GM23338 (cell line): ENCODE measurements around the gene HCAR2. TPM values are rescaled to one million over a fixed set of nuclear protein-coding genes. Genes with fewer than 3 reads are reported as not detected.
"Not testable (repeated sequence)": the region's sequence is repeated elsewhere in the genome, so short reads cannot be mapped to it uniquely, and the experiment has no call there.

Source experiments
- ATAC-seq: fragments of 200-7000 bp; cut with Tn5 transposase; 3 replicates; pipeline ENCODE4 v1.9.1; 2020
- DNase-seq: peaks from one replicate; pipeline ENCODE4 v3.0.0-alpha.2; 2015; ENCODE audit warnings: low spot score
- H2AFZ ChIP-seq: fragments of 200-600 bp; sonication (generic); 2 replicates; pipeline ENCODE4 v1.8.0; 2016; ENCODE audit warnings: antibody characterized with exemption, mild to moderate bottlenecking, moderate library complexity
- H3F3A ChIP-seq: fragments of 200-600 bp; sonication (generic); replicated peaks from 2 replicates; pipeline ENCODE4 v1.8.0; 2017; ENCODE audit warnings: antibody characterized with exemption, mixed run types, low read depth
- H3K27ac ChIP-seq: fragments of 200-600 bp; sonication (generic); 2 replicates; pipeline ENCODE4 v1.6.1; 2016; ENCODE audit warnings: low read depth
- H3K27me3 ChIP-seq: fragments of 200-600 bp; sonication (generic); 2 replicates; pipeline ENCODE4 v1.8.0; 2016; ENCODE audit warnings: mild to moderate bottlenecking, mixed run types, moderate library complexity; ENCODE audit not compliant: insufficient read depth
- H3K36me3 ChIP-seq: fragments of 200-600 bp; sonication (generic); 2 replicates; pipeline ENCODE4 v1.8.0; 2016; ENCODE audit warnings: mild to moderate bottlenecking; ENCODE audit not compliant: insufficient read depth
- H3K4me1 ChIP-seq: fragments of 200-600 bp; sonication (generic); 2 replicates; pipeline ENCODE4 v1.8.0; 2016; ENCODE audit warnings: mild to moderate bottlenecking, moderate library complexity; ENCODE audit not compliant: insufficient read depth
- H3K4me2 ChIP-seq: fragments of 200-600 bp; sonication (generic); 2 replicates; pipeline ENCODE4 v1.7.1; 2017; ENCODE audit warnings: mixed run types
- H3K4me3 ChIP-seq: fragments of 200-600 bp; sonication (generic); 2 replicates; pipeline ENCODE4 v1.6.1; 2016; ENCODE audit warnings: mixed run types
- H3K79me2 ChIP-seq: fragments of 200-600 bp; sonication (generic); replicated peaks from 2 replicates; pipeline ENCODE4 v1.8.0; 2017; ENCODE audit warnings: mild to moderate bottlenecking; ENCODE audit not compliant: insufficient read depth
- H3K9me2 ChIP-seq: fragments of 200-600 bp; sonication (generic); 2 replicates; pipeline ENCODE4 v1.8.0; 2017; ENCODE audit not compliant: insufficient read depth
- H4K20me1 ChIP-seq: fragments of 200-600 bp; sonication (generic); replicated peaks from 2 replicates; pipeline ENCODE4 v1.8.0; 2017; ENCODE audit warnings: mild to moderate bottlenecking; ENCODE audit not compliant: insufficient read depth
- H3K27ac Mint-ChIP-seq: 2 replicates; pipeline ENCODE4 v1.8.0; 2020; ENCODE audit warnings: inconsistent platforms, mild to moderate bottlenecking, moderate library complexity, mixed read lengths
- H3K27me3 Mint-ChIP-seq: 3 replicates; pipeline ENCODE4 v1.8.0; 2022; ENCODE audit warnings: low read depth, mild to moderate bottlenecking, moderate library complexity, mixed read lengths, inconsistent platforms; ENCODE audit not compliant: insufficient read depth, poor library complexity
- H3K36me3 Mint-ChIP-seq: 3 replicates; pipeline ENCODE4 v1.8.0; 2021; ENCODE audit warnings: low read depth, mild to moderate bottlenecking, inconsistent platforms, moderate library complexity, mixed read lengths
- H3K4me1 Mint-ChIP-seq: 3 replicates; pipeline ENCODE4 v1.8.0; 2020; ENCODE audit warnings: mild to moderate bottlenecking, inconsistent platforms, mixed read lengths
- H3K4me3 Mint-ChIP-seq: 3 replicates; pipeline ENCODE4 v1.8.0; 2021; ENCODE audit warnings: moderate library complexity, mild to moderate bottlenecking, inconsistent platforms, mixed read lengths
- H3K9me3 Mint-ChIP-seq: 3 replicates; pipeline ENCODE4 v1.8.0; 2020; ENCODE audit warnings: moderate library complexity, mild to moderate bottlenecking, inconsistent platforms, mixed read lengths
- EZH2 ChIP-seq: fragments of 200-600 bp; sonication (generic); IDR thresholded peaks from one replicate; pipeline ENCODE4 v1.8.0; 2017; ENCODE audit warnings: antibody characterized with exemption, mild to moderate bottlenecking, low read depth; ENCODE audit not compliant: unreplicated experiment
- JUNB ChIP-seq: IDR thresholded peaks from one replicate; pipeline ENCODE4 v1.6.1; 2016; ENCODE audit warnings: antibody characterized with exemption; ENCODE audit not compliant: unreplicated experiment
- STAT1 ChIP-seq: IDR thresholded peaks from one replicate; pipeline ENCODE4 v1.6.1; 2016; ENCODE audit warnings: antibody characterized with exemption; ENCODE audit not compliant: unreplicated experiment
- ZNF331 ChIP-seq: fragments of 250-450 bp; sonication (Bioruptor Pico); IDR thresholded peaks from 2 replicates; pipeline ENCODE4 v1.5.0; 2020; ENCODE audit warnings: low read depth, mild to moderate bottlenecking, moderate library complexity
- polyA plus RNA-seq: library from polyadenylated mRNA; unstranded; fragments of >200 nt; fragmentation: Nextera tagmentation; extraction: Ambion mirVana; gene quantifications from 2 replicates; pipeline ENCODE4 v1.2.1, GENCODE V29; 2016
- total RNA-seq: library from RNA; depleted of rRNA; stranded (reverse); fragments of >200 nt; shearing (Covaris generic); gene quantifications from 2 replicates; pipeline ENCODE4 v1.2.3, GENCODE V29; 2014
- TF ChIP-seq, protein P1 (sequence below): IDR thresholded peaks from one replicate; pipeline ENCODE4 v1.6.1; 2018; ENCODE audit warnings: antibody characterized with exemption; ENCODE audit not compliant: unreplicated experiment
- TF ChIP-seq, protein P2 (sequence below): fragments of 250-450 bp; sonication (Bioruptor Pico); IDR thresholded peaks from 2 replicates; pipeline ENCODE4 v1.5.0; 2020; ENCODE audit warnings: mild to moderate bottlenecking, moderate library complexity

Gene HCAR2
- total and polyA plus RNA-seq, 2 experiments from 2014 or later: not detected

DNA sequence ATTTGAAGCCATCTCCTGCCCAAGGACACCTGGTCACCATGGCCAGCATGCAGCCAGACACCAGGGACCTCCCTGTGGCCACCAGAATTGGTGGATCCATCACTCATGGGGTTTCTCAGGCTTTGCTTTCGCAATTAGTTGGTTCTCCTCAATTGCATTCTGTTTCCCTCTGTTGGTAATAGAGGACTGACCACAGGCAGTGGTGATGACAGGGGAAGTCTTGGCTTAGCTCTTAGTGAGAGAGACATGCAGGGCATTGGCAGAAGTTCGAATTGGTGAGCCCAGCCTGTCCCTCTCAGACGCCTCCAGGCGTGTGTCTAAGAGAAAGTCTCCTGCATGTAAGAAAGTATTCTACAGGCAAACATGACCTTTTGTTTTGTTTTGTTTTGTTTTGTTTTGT, 21.3 kb downstream of the HCAR2 start:
- no peaks in the 10 kb centered on the region for H3K9me2 ChIP-seq
- peaks cover 7% of the 10 kb centered on the region for H3K27me3 Mint-ChIP-seq
- no peaks in the 10 kb centered on the region for H3K36me3 ChIP-seq
- DNase-seq: no peak
- TF ChIP-seq, protein P1, sequence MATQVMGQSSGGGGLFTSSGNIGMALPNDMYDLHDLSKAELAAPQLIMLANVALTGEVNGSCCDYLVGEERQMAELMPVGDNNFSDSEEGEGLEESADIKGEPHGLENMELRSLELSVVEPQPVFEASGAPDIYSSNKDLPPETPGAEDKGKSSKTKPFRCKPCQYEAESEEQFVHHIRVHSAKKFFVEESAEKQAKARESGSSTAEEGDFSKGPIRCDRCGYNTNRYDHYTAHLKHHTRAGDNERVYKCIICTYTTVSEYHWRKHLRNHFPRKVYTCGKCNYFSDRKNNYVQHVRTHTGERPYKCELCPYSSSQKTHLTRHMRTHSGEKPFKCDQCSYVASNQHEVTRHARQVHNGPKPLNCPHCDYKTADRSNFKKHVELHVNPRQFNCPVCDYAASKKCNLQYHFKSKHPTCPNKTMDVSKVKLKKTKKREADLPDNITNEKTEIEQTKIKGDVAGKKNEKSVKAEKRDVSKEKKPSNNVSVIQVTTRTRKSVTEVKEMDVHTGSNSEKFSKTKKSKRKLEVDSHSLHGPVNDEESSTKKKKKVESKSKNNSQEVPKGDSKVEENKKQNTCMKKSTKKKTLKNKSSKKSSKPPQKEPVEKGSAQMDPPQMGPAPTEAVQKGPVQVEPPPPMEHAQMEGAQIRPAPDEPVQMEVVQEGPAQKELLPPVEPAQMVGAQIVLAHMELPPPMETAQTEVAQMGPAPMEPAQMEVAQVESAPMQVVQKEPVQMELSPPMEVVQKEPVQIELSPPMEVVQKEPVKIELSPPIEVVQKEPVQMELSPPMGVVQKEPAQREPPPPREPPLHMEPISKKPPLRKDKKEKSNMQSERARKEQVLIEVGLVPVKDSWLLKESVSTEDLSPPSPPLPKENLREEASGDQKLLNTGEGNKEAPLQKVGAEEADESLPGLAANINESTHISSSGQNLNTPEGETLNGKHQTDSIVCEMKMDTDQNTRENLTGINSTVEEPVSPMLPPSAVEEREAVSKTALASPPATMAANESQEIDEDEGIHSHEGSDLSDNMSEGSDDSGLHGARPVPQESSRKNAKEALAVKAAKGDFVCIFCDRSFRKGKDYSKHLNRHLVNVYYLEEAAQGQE: no peak
- no peak for TF ChIP-seq EZH2
- TF ChIP-seq STAT1: no peak
- TF ChIP-seq, protein P2, sequence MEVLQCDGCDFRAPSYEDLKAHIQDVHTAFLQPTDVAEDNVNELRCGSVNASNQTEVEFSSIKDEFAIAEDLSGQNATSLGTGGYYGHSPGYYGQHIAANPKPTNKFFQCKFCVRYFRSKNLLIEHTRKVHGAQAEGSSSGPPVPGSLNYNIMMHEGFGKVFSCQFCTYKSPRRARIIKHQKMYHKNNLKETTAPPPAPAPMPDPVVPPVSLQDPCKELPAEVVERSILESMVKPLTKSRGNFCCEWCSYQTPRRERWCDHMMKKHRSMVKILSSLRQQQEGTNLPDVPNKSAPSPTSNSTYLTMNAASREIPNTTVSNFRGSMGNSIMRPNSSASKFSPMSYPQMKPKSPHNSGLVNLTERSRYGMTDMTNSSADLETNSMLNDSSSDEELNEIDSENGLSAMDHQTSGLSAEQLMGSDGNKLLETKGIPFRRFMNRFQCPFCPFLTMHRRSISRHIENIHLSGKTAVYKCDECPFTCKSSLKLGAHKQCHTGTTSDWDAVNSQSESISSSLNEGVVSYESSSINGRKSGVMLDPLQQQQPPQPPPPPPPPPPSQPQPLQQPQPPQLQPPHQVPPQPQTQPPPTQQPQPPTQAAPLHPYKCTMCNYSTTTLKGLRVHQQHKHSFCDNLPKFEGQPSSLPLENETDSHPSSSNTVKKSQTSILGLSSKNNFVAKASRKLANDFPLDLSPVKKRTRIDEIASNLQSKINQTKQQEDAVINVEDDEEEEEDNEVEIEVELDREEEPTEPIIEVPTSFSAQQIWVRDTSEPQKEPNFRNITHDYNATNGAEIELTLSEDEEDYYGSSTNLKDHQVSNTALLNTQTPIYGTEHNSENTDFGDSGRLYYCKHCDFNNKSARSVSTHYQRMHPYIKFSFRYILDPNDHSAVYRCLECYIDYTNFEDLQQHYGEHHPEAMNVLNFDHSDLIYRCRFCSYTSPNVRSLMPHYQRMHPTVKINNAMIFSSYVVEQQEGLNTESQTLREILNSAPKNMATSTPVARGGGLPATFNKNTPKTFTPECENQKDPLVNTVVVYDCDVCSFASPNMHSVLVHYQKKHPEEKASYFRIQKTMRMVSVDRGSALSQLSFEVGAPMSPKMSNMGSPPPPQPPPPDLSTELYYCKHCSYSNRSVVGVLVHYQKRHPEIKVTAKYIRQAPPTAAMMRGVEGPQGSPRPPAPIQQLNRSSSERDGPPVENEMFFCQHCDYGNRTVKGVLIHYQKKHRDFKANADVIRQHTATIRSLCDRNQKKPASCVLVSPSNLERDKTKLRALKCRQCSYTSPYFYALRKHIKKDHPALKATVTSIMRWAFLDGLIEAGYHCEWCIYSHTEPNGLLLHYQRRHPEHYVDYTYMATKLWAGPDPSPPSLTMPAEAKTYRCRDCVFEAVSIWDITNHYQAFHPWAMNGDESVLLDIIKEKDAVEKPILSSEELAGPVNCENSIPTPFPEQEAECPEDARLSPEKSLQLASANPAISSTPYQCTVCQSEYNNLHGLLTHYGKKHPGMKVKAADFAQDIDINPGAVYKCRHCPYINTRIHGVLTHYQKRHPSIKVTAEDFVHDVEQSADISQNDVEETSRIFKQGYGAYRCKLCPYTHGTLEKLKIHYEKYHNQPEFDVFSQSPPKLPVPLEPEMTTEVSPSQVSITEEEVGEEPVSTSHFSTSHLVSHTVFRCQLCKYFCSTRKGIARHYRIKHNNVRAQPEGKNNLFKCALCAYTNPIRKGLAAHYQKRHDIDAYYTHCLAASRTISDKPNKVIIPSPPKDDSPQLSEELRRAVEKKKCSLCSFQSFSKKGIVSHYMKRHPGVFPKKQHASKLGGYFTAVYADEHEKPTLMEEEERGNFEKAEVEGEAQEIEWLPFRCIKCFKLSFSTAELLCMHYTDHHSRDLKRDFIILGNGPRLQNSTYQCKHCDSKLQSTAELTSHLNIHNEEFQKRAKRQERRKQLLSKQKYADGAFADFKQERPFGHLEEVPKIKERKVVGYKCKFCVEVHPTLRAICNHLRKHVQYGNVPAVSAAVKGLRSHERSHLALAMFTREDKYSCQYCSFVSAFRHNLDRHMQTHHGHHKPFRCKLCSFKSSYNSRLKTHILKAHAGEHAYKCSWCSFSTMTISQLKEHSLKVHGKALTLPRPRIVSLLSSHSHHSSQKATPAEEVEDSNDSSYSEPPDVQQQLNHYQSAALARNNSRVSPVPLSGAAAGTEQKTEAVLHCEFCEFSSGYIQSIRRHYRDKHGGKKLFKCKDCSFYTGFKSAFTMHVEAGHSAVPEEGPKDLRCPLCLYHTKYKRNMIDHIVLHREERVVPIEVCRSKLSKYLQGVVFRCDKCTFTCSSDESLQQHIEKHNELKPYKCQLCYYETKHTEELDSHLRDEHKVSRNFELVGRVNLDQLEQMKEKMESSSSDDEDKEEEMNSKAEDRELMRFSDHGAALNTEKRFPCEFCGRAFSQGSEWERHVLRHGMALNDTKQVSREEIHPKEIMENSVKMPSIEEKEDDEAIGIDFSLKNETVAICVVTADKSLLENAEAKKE (CRISPR knock-in tag): no peak
- TF ChIP-seq ZNF331: no peak
- no peak for TF ChIP-seq JUNB
- no peaks in the 10 kb centered on the region for H3K4me1 Mint-ChIP-seq
- H3K27me3 ChIP-seq: no peaks in the 10 kb centered on the region
- no peaks in the 10 kb centered on the region for H3K4me1 ChIP-seq
- H3F3A ChIP-seq: no peaks in the 10 kb centered on the region
- no peak overlapping the region for H2AFZ ChIP-seq
- H4K20me1 ChIP-seq: no peaks in the 10 kb centered on the region
- ATAC-seq: no peak
- H3K4me3 ChIP-seq: no peak overlapping the region
- H3K4me2 ChIP-seq: no peak overlapping the region
- peaks cover 4% of the 10 kb centered on the region; the same call in 1 of the 3 replicates for H3K36me3 Mint-ChIP-seq
- no peaks in the 10 kb centered on the region for H3K79me2 ChIP-seq
- no peak overlapping the region for H3K27ac Mint-ChIP-seq
- H3K27ac ChIP-seq: no peak overlapping the region
- H3K4me3 Mint-ChIP-seq: no peak overlapping the region
- H3K9me3 Mint-ChIP-seq: peaks cover 4% of the 10 kb centered on the region; the same call in 1 of the 3 replicates

DNA sequence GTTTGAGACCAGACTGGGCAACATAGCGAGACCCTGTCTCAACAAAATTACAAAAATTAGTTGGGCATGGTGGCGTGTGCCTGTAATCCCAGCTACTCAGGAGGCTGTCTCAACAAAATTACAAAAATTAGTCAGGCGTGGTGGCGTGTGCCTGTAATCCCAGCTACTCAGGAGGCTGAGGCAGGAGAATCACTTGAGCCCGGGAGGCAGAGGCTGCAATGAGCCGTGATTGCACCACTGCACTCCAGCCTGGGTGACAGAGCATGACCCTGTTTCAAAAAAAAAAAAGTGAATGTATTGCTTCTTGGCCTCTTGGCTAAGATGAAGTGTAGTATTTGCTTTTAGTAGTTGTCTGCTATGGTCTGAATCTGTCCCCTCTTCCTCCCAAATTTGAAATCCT, 22.2 kb downstream of the HCAR2 start:
- not testable (repeated sequence) for H4K20me1 ChIP-seq, H3F3A ChIP-seq, H3K9me3 Mint-ChIP-seq, ATAC-seq, H3K27ac ChIP-seq, H3K9me2 ChIP-seq, H3K27me3 Mint-ChIP-seq, H3K79me2 ChIP-seq, H3K36me3 ChIP-seq, DNase-seq, H2AFZ ChIP-seq, H3K36me3 Mint-ChIP-seq, H3K4me3 ChIP-seq, H3K4me1 ChIP-seq, H3K4me3 Mint-ChIP-seq, H3K4me2 ChIP-seq, H3K4me1 Mint-ChIP-seq, H3K27ac Mint-ChIP-seq, H3K27me3 ChIP-seq

DNA sequence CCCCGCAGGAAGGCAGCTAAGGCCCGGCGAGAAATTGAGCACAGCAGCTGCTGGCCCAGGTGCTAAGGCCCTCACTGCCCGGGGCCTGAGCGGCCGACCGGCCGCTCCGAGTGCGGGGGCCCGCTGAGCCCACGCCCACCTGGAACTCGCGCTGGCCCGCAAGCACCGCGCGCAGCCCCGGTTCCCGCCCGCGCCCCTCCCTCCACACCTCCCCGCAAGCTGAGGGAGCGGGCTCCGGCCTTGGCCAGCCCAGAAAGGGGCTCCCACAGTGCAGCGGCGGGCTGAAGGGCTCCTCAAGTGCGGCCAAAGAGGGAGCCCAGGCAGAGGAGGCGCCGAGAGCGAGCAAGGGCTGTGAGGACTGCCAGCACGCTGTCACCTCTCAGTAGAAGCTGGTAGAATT, 26.4 kb downstream of the HCAR2 start:
- not testable (repeated sequence) for H3F3A ChIP-seq, H3K27me3 Mint-ChIP-seq, H3K27ac Mint-ChIP-seq, H3K36me3 ChIP-seq, H3K4me3 ChIP-seq, H3K9me2 ChIP-seq, H3K4me2 ChIP-seq, H3K4me1 ChIP-seq, H3K27ac ChIP-seq, H3K27me3 ChIP-seq, H3K4me3 Mint-ChIP-seq, H2AFZ ChIP-seq, ATAC-seq, H3K9me3 Mint-ChIP-seq, H4K20me1 ChIP-seq, DNase-seq, H3K4me1 Mint-ChIP-seq, H3K36me3 Mint-ChIP-seq, H3K79me2 ChIP-seq
